Stimulated activated CD8-positive, alpha-beta memory T cell treated with anti-CD3 and anti-CD28 coated beads, Interleukin-7, amount 100 ng/mL, for 48 hours (primary cell): ENCODE results near the gene PRPF6.
"Not testable (repeated sequence)": the region's sequence is repeated elsewhere in the genome, so short reads cannot be mapped to it uniquely, and the experiment has no call there.

Experiments
- DNase-seq, 2 donors: peaks; one replicate each; pipeline ENCODE4 v3.0.0-alpha.2; 2020; ENCODE audit warnings: low read depth in 1 of 2; ENCODE audit errors: extremely low read depth in 1 of 2

PRPF6 gene

DNA sequence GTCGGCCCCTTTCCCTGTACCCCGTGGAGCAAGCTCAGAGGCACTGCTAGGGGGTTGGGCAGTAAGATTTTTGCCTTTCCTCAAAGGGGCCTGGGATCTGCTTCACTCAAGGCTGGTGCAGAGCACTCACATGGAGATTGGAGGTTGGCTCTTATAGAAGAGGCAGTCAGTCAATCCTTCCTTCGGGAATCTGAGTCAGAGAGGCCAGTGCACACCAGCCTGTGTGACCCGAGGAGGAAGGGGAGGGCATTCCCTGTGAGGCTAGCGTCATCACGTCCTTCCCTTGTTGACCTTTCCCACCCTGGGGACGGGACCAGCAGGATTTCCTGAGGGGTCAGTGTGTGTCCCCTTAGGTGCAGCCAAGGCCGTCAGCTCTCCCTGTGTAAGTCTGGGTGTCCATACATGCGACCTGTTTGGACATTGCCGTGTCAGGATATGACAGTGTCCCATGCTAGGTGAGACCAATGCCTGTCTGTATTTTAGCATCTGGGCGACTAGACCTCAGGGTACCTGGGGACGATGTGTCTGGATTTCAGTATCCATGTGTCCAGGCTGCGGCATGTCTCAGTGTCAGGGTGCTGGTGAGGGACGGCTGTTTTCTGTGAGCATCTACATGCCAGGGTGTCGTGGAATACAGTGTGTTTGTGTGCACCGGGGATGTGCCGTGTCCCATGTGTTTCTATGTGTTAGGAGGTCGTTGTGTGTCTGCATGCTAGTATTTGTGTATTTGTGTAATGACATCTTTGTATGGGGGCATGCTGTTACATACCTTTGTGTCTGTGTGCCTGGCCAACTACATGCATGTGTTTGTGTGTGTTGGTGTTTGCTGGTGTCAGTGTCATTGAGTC is 8.4 kb upstream of the PRPF6 start:
- DNase-seq = no peak

DNA sequence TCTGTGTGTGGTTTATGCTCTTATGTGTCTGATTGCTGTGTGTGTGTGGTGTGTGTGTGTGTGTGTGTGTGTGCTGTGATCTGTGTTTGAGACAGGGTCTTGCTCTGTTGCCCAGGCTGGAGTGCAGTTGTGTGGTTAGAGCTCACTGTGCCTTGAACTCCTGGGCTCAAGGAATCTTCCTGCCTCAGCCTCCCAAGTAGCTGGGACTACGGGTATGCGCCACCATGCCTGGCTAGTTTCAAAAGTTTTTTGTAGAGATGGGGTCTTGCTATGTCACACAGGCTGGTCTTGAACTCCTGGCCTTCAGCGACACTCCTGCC is 7.8 kb upstream of the PRPF6 start:
- no peak for DNase-seq

DNA sequence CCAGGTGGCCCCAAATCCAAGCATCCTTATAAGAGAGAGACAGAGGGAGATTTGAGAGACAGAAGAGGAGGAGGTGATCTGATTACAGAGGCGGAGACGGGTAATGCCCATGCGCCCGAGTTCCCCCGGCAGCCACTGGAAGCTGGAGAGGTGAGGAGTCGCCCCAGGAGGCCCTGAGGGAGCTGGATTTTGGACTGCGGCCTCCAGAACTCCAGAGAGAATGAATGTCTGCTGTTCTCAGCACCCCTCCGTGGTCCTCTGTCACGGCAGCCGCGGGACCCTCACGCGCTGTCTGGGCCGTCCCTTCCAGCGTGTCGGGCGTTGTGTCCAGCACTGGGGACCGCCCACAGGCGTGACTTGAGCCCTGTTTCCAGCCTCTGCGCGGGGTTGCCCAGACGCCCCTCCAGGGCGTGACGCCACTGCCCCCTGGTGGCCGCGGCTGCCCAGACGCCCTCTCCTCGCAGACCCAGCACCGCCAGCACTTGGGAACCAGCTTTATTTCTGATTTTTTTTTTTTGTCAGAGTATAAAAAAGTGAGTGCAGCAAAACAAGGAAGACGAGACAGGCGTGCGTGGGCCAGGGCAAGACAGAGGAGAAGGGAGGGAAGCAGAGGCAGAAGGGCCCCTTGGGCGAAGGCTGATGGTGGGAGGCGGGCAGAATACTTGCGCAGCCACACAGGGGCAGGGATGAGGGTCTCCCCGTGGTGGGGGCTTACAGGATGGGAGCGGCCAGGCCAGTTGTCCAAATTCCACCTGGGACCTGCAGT is 7.1 kb upstream of the PRPF6 start:
- no peak for DNase-seq

DNA sequence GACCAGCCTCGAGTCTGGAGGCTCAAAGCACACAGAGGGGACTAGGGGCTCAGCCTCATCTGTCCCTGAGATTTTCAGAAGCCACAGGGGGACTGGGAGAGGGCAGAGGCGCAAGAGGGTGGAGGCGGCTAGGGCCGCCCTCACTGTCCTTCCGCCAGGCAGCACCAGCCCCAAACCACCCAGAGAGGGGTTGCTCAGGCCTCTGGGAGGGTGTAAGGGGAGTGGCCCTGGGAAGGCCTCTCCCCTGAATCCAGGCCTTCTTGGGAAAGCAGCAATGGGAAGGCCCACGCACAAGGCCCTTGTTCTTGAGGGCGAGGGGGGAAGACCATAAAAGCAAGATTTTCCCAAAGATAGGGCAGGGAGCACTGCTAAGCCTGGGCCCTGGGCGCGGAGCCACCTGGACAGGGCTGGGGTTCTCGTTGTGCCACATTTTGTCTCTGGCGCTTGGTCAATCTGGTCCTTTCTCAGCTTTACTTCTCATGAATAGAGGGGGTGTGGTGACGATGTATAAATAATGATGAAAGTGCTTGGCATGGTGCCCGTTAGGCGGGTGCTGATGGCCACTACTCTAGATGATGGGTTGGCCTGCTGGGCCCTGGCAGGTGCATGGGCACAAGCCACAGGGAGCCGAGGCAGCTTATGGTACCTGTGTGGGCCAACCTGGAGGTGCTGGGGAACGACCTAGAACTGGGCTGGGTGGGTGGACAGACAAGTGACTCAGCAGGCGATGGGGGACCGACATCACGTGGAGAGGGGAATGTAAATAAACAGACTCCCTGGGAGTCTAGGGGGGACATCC is 6.3 kb upstream of the PRPF6 start:
- DNase-seq = no peak

DNA sequence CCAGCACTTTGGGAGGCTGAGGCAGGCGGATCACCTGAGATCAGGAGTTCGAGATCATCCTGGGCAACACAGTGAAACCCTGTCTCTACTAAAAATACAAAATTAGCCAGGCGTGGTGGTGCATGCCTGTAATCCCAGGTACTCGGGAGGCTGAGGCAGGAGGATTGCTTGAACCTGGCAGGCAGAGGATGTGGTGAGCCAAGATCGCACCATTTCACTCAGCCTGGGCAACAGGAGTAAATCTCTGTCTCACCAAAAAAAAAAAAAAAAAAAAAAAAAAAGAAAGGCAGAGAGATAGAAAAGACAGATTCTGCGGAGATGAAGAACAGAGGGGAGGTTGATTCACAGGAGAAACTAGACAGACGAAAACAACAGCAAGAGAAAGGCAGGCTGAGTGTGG is 4.4 kb upstream of the PRPF6 start:
- DNase-seq = not testable (repeated sequence)

DNA sequence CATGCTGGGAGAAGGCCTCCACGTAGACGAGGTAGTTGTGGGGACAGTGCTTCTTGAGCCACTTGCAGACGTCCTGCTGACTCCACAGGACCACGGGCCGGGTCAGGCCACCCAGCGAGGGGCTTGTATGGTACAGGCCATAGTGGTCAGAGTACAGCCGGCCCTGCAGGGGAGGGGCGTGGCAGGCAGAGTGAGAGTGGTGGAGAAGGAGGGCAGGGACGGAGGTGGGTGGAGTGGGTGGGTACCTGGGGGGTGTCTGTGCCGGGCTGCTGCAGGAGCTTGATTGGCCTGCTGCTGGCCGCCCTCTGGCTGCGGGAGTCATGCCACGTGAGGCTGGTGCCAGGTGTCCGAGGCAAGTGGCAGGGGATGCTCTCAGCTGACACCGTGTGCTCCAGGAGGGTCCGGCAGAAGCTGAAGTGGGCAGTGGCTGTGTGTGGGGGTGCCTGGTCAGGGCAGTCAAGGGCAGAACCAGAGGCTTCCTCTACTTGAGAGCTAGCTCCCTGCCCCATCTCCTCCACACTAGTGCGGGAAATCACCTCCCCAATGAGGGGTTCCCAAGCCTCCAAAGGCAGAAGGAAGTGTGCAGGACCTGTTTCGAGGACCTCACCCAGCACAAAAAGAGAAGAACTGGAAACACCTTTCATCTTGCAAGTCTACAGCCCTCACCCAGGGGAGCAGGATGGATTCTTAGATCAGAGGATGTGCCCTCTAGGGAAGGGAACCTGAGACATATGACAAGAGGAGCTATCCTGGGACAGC is 3.8 kb upstream of the PRPF6 start:
- DNase-seq = no peak

DNA sequence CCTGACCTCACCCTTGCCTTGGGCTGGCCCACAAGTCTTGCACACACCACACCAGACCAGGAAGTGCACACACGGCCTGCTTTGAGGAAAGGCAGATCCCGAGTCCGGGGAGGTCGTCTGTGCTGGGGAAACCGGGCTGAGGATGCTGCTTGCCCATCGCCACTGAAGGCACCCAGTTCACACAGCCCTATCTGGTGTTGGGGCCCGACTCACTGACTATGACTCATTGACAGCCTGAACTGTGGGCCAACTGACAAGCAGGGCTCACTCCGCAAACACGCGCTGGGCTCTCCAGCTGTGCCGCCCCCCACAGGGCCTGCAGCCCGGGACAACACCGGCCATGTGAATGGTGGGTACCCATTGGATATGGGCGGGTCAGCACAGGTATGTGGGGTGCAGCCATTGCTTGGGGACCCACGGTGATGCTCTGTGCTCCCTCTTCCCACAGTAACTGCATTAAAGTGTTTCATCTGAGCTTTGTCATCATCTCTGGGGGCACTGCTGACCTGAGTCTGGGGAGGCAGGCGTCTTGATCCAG is 3.1 kb upstream of the PRPF6 start:
- peak; percentile 57 to 75 for DNase-seq

DNA sequence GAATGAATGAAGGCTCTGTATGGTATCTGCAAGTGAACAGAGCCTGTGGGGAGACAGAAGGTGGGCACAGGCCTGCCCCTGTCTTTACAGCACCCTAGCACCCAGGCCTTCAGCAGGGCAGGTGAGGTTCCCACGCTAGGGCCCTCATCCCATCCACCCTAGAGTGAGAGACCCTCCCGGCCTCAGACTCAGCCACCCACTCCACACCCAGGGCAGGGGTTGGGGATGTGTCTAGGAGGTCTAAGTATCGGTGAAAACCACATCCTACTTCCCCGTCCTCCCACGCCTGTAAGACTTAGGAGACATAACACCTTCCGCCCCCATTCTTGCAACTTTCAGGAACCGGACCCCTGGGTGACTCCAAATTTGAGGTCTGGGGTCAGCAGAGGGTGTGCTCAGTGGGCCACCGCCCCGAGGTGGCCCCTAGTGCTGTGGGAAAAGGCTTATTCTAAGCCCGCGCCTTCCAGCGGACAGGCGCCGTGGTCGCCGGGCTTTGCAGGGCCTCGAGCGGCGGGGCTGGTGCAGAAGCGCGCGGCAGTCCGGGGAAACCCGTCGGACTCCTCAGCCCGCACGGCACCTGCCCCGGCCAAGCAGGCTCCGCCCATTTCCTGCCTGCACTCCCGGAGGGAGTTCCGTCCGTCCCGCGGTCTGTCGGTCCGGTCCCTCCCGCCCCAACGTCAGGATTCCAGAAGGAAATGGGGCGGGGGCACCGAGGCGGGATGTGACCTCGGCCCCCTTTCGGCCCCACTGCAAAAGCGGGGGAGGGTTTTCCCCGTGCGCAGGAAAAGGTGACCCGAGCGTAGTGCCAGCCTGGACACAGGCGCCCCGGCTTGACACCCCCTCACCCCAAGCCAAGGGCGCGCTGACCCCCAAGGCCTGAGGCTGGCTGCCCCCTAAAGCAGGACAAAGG is 2.4 kb upstream of the PRPF6 start:
- DNase-seq = peak; percentile 62 to 68

DNA sequence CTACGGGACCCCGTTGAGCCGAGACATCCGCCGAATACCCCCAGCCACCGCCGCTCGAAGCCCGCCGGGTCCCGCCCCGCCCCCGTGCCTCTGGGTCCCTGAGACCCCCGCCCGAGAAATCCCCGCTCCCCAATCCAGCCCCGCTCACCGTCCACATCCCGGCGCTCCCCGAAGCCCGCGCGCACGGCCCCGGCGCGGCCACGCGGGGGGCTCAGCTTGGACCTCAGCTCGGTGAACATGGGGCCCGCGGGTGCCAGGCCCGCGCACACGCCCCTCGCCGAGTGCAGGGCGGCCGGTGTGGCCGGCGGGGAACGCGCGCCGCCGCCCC is 1.7 kb upstream of the PRPF6 start:
- no peak for DNase-seq

DNA sequence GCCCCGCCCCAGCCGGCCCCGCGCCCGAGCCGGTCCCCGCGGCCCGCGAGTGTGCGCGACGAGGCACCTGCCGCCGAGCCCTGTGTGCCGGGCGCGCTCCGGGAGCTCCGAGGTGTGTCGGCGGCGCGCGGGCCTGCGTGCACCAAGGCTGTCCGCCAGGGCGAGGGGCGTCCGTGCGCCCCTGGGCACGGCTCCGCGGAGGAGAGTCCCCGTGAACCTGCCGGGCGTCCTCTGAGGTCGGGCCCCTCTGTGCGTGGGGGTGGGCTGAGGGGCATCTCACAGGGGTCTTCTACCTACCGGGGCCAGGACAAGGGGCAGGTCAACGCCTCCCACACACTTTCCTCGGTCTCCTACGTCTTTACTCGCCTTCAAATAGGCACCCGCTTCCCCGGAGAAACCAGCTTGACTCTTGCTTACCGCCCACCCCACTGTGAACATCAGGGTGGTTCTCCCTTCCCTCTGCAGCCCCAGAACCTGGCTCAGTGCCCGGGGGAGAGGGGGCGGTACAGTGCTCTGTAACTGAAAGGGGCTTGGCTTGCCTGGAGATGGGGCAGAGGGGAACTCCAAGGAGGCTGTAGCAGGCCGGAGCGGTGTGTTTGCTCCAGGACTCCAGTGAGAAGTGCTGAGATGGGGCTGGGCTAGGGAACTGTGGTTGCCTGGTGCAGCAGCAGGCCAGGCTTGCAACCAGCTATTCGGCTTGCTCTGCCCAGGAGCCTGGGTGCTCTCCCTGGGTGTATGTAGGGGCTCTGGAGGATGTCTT is 1.2 kb upstream of the PRPF6 start, which contains the start of gene SAMD10:
SAMD10 (minus strand) TSS at position 86 of the 760 bp plus-strand sequence. CDS start 175 bp downstream, outside the sequence.
- DNase-seq = peak; percentile 71 to 90

DNA sequence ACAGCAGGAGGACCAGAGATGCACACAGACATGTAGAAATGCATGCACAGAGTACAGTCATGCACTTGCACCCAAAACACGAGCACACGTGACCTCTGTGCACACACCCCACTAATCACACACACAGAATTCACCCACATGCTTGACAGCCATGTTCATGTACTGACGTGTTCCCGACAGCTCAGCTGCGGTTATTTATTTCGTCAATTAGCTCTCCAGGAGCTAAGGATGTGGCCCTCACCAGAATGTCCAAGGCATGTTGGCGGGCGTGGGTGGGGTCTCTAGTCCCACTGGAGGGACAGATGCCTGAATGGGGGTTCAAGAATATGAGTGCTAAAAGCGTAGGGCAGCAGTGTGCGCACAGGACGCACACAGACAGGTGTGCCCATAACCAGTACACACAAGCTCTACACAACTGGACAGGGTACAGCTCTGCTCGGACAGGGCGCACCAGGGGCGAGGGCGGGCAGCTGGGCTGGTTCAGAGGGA is 571 bp upstream of the PRPF6 start:
- no peak for DNase-seq

DNA sequence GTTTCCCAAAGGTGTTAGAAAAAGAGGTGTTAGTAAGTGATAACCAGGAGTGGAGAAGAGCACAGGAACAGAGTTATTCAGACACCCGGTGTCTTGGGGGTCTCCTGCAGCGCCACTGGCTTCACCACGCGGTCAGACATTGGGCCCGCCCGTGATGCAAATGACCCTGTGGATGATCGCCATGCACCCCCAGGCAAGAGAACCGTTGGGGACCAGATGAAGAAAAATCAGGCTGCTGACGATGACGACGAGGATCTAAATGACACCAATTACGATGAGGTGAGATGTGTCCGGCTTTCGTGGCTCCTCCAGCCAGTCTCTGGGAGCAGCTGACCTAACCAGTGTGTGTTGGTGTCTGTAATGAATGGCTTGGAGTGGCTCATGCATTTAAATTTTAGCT is 2.0 kb downstream of the PRPF6 start:
- no peak for DNase-seq

DNA sequence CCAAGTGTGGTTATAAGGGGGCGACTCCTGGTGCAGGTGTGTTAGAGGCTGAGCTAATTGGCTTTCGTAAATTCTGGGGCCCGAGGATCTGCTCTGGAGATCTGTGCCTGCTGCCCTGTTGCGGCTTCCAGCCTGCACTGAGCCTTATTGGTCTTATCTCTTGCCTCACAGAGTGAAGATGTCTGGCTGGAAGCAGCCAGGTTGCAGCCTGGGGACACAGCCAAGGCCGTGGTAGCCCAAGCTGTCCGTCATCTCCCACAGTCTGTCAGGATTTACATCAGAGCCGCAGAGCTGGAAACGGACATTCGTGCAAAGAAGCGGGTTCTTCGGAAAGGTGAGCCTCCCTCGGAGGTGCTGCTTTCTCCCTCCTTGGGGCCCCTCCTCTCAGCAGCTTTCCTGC is 20.0 kb downstream of the PRPF6 start:
- no peak for DNase-seq

DNA sequence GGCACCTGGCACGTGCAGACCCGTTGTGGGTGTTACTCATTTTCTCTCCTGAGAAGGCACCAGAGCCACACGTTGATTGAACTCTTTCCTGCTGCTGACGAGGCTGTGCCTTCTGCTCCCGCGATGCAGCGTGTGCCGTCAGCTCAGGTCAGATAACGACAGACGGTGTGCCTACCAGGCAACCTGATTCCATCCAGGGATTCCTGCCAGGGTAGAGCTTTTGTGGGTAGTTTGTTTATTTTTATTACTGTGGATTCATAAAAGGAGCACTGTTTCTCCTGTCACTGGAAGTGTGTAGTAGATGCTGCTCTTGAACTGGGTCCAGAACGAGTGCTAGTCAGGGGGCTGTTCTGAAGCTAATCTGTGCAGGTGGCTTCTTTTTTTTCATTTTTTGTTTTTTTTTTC is 20.7 kb downstream of the PRPF6 start:
- no peak for DNase-seq

DNA sequence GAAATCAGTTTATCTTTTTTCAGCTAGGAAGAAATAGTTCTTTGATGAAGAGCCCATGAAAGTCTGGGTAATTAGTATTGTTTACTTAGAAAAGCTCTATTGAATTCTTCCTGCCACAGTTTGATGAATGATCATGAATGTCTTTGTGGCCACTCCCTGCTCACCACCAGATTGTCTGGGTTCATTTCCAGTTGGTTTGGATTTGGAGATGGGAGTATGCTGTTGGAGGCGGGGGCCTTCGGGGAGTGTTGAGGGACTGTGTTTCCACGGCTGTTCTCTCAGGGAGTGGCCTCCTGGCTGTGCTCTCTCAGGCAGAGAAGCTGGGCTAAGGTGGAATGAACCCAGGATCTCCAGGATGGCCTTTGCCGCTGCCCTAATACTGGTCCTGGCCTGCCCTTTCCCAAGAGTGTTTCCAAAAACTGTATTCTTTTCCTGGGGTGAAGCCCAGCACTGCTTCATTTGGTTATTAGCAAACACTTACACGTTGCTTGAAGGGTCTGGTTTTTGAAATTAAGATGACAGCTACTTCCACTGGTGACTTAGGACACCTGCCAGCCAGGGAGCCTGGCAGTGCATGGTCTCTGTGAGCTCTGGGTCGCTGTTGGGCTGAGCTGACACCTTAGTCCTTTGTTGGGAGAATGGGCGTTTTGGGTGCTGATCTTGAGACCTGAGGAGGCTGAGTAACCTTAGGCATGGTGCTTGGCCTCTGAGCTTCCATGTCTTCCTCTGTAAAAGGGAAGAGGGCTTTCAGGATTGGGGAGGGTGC is 23.2 kb downstream of the PRPF6 start:
- no peak for DNase-seq

DNA sequence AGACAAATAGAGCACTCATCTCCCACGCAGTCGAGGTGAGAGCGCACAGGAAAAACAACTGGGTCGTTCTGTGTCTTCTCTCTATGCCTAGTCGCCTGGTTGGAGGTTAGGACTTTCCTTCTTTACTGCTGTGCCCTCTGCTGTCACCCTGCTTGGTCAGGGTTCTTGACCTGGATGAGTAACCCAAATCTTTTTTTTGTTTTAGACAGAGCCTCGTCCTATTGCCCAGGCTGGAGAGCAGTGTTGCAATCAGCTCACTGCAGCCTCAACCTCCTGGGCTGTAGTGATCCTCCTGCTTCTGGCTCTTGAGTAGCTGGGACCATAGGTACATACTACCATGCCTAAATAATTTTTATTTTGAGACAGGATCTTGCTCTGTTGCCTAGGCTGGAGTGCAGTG is 24.5 kb downstream of the PRPF6 start:
- no peak for DNase-seq

DNA sequence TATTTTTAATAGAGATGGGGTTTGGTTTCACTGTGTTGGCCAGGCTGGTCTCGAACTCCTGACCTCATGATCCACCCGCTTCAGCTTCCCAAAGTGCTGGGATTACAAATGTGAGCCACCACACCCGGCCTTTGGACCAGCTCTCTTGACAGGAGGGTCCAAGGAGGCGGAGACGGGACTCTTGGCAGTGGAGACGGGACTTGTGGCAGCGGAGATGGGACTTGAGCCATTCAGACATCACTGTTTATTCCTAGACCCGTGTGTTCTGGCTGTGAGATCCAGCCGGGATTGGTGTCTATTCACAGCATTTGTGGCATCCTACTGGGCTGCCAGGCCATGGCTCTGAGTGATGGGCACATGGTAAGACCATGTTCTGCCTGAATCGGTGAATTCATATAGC is 25.6 kb downstream of the PRPF6 start:
- no peak for DNase-seq

DNA sequence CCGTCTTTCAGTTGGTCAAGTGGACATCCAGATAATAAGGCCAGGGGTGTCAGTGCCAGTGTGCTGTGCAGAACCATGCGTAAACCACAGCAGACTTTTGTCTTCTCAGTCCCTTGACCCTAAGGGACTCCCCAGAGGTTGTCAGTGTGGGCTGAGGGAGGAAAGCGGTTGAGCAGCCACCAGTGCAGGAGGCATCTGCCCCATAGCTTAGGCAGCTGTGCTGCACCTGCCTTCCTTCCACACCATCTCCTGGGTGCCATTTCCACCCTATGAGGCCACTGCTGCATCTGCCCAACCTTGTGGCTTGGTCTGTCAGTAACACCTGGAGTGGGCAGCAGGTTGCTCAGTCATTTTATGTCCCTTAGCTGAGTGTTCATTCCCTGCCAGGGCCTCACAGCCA is 26.0 kb downstream of the PRPF6 start:
- no peak for DNase-seq
